Measurements from ENCODE around the gene FKBP11.

DNA sequence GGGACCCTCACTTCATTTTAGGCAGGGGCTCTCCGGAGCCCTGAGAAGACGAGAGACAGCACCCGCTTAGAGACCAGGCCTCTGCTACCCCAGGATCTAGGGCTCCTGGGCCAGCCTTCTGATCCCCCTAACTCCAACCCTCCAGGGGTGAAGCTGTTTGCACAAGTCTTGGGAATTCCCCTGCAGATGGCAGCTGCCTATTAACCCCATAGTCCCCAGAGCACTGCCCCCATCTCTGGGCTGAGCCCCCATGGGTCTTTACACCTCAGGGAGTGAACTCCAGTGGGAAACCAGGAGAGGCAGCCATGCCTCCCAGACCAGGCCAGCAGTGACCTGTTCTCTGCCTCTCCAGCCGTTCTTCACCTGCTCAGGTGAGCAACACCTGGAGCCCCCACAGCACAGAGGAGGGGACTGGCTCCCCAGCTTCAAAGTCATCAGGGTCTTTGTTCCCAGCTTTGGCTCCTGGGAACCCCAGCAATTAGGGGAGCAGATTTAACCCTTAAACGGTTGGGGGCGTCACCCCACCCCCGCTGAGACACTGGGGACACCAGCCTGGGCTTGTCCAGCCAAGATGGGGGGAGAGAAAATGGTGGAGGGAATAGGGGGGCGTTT lies 44.0 kb upstream of the FKBP11 start:
- no peak for TF ChIP-seq POLR2A (IDR thresholded peaks at IDR 0.05; ENCODE audit: low read length)
- no peak for TF ChIP-seq GATA1 (IDR thresholded peaks at IDR 0.05; ENCODE audit: low read depth, low read length)
